ENCODE results near the gene ANKRD42.

DNA sequence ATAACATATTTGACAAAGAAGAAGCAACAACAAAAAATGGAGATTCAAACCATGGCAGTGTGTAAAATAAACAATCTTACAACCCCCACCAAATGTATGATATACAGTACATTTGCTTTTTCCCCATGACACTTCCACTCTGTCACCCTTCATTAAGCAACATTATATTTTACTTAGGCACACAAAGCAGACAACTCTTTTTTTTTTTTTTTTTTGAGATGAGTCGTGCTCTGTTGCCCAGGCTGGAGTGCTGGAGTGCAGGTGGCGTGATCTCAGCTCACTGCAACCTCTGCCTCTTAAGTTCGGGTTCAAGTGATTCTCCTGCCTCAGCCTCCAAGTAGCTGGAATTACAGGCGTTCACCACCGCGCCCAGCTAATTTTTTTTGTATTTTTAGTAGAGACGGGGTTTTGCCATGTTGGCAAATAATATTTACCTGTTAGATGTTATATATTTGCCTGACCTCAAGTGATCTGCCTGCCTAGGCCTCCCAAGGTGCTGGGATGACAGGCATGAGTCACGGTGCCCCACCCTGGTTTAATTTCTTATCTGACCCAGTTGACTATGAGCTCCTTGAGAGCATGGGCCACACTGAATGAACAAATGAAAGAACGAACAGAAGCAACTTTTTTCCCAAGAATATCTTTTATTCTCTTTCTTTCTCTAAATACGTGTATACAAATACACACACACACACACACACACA, 42.1 kb upstream of the ANKRD42 start:
- TF ChIP-seq, protein P1, sequence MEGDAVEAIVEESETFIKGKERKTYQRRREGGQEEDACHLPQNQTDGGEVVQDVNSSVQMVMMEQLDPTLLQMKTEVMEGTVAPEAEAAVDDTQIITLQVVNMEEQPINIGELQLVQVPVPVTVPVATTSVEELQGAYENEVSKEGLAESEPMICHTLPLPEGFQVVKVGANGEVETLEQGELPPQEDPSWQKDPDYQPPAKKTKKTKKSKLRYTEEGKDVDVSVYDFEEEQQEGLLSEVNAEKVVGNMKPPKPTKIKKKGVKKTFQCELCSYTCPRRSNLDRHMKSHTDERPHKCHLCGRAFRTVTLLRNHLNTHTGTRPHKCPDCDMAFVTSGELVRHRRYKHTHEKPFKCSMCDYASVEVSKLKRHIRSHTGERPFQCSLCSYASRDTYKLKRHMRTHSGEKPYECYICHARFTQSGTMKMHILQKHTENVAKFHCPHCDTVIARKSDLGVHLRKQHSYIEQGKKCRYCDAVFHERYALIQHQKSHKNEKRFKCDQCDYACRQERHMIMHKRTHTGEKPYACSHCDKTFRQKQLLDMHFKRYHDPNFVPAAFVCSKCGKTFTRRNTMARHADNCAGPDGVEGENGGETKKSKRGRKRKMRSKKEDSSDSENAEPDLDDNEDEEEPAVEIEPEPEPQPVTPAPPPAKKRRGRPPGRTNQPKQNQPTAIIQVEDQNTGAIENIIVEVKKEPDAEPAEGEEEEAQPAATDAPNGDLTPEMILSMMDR (conservative IDR thresholded peaks at IDR 0.05; ENCODE audit: low read depth, low read length) = no peak
- TF ChIP-seq EZH2 (IDR thresholded peaks at IDR 0.05; ENCODE audit: borderline replicate concordance, low read depth, low read length, poor library complexity, severe bottlenecking) = no peak

Data from A673 (cell line).